ENCODE measurements around the gene FAM13A. TPM values are rescaled to one million over a fixed set of nuclear protein-coding genes. Genes with fewer than 3 reads are reported as not detected.

FAM13A gene
- total RNA-seq, 4 donors from 2014 or later = 72.3 to 105 (median 90.0) TPM

GRCh38 chr4:88757067-88757466 lies 299.9 kb downstream of the FAM13A start:
- Histone ChIP-seq H3K27me3 (no peaks in the 10 kb centered on the region), H3K9me3 (no peaks in the 10 kb centered on the region), H3K4me1 (peaks cover 0 to 8% (median 0%) of the 10 kb centered on the region in 4 donors), H3K27ac (no peak overlapping the region), H3K36me3 (peaks cover 0 to 29% (median 0%) of the 10 kb centered on the region in 3 donors), H3K4me3 (no peak overlapping the region)
- no peak for TF ChIP-seq CTCF (IDR thresholded peaks at IDR 0.05)
- TF ChIP-seq POLR2A (IDR thresholded peaks at IDR 0.05) = no peak
- DNase-seq = no peak

GRCh38 chr4:88756149-88756548 lies 300.8 kb downstream of the FAM13A start:
- no peak for DNase-seq
- H3K4me3 ChIP-seq = no peak overlapping the region
- H3K27ac ChIP-seq = no peak overlapping the region
- TF ChIP-seq CTCF (IDR thresholded peaks at IDR 0.05) (no peak), POLR2A (IDR thresholded peaks at IDR 0.05) (no peak)
- peaks cover 0 to 8% (median 0%) of the 10 kb centered on the region in 4 donors for H3K4me1 ChIP-seq
- H3K36me3 ChIP-seq = peaks cover 0 to 36% (median 0%) of the 10 kb centered on the region in 3 donors
- no peaks in the 10 kb centered on the region for H3K27me3 ChIP-seq
- H3K9me3 ChIP-seq = no peaks in the 10 kb centered on the region

GRCh38 chr4:88755454-88755853 lies 301.5 kb downstream of the FAM13A start:
- no peaks in the 10 kb centered on the region for H3K9me3 ChIP-seq
- H3K4me1 ChIP-seq = peaks cover 0 to 8% (median 0%) of the 10 kb centered on the region in 4 donors
- no peak for DNase-seq
- no peak overlapping the region for H3K4me3 ChIP-seq
- TF ChIP-seq POLR2A (IDR thresholded peaks at IDR 0.05) (no peak), CTCF (IDR thresholded peaks at IDR 0.05) (no peak)
- no peak overlapping the region for H3K27ac ChIP-seq
- H3K27me3 ChIP-seq = no peaks in the 10 kb centered on the region
- H3K36me3 ChIP-seq = peaks cover 0 to 43% (median 0%) of the 10 kb centered on the region in 3 donors

- Histone ChIP-seq H3K4me3 (no peak overlapping the region), H3K4me1 (peaks cover 0 to 8% (median 0%) of the 10 kb centered on the region in 4 donors), H3K36me3 (peaks cover 0 to 49% (median 0%) of the 10 kb centered on the region in 3 donors), H3K9me3 (no peaks in the 10 kb centered on the region), H3K27ac (no peak overlapping the region), H3K27me3 (no peaks in the 10 kb centered on the region)
- TF ChIP-seq POLR2A (IDR thresholded peaks at IDR 0.05) (no peak), CTCF (IDR thresholded peaks at IDR 0.05) (no peak)
- DNase-seq = no peak
Measured at GRCh38 chr4:88754796-88755195, 302.2 kb downstream of the FAM13A start.

- Histone ChIP-seq H3K27ac (peak overlapping the region in 1 of 4 donors; percentile 42), H3K4me3 (no peak overlapping the region), H3K9me3 (no peaks in the 10 kb centered on the region), H3K36me3 (peaks cover 0 to 57% (median 0%) of the 10 kb centered on the region in 3 donors), H3K4me1 (peaks cover 0 to 8% (median 0%) of the 10 kb centered on the region in 4 donors), H3K27me3 (no peaks in the 10 kb centered on the region)
- TF ChIP-seq CTCF (IDR thresholded peaks at IDR 0.05) (no peak), POLR2A (IDR thresholded peaks at IDR 0.05) (no peak)
- DNase-seq = no peak
Measured at GRCh38 chr4:88753658-88754571, 303.1 kb downstream of the FAM13A start.
